Neural crest cell (in vitro differentiated cells): ENCODE measurements around the gene ARHGEF12. TPM values are rescaled to one million over a fixed set of nuclear protein-coding genes. Genes with fewer than 3 reads are reported as not detected.

Experiments used
- DNase-seq: peaks from one replicate; pipeline ENCODE4 v3.0.0; 2021; ENCODE audit warnings: low read depth, mixed read lengths, low spot score
- H3K27ac Mint-ChIP-seq: one replicate; pipeline ENCODE4 v1.8.0; 2021; ENCODE audit warnings: mild to moderate bottlenecking, mixed read lengths; ENCODE audit not compliant: unreplicated experiment
- H3K27me3 Mint-ChIP-seq: 2 replicates; pipeline ENCODE4 v1.8.0; 2021; ENCODE audit warnings: low read depth, mild to moderate bottlenecking, mixed read lengths
- H3K36me3 Mint-ChIP-seq: 2 replicates; pipeline ENCODE4 v1.8.0; 2021; ENCODE audit warnings: low read depth, mild to moderate bottlenecking, mixed read lengths
- H3K4me1 Mint-ChIP-seq: 2 replicates; pipeline ENCODE4 v1.8.0; 2021; ENCODE audit warnings: mixed read lengths
- H3K4me3 Mint-ChIP-seq: one replicate; pipeline ENCODE4 v1.8.0; 2021; ENCODE audit warnings: mild to moderate bottlenecking, mixed read lengths
- H3K9me3 Mint-ChIP-seq: 2 replicates; pipeline ENCODE4 v1.8.0; 2021; ENCODE audit warnings: mixed read lengths
- total RNA-seq: library from RNA; stranded (reverse); gene quantifications from 2 replicates; pipeline ENCODE4 v1.2.1, GENCODE V29; 2021
- TF ChIP-seq, protein P1 (sequence below): fragments of 200-600 bp; sonication (generic); conservative IDR thresholded peaks from 2 replicates; pipeline ENCODE4 v1.5.0; 2021; ENCODE audit warnings: antibody characterized with exemption, mild to moderate bottlenecking

The ARHGEF12 gene
- total RNA-seq, 1 donor from 2014 or later, result 66.2 TPM

DNA sequence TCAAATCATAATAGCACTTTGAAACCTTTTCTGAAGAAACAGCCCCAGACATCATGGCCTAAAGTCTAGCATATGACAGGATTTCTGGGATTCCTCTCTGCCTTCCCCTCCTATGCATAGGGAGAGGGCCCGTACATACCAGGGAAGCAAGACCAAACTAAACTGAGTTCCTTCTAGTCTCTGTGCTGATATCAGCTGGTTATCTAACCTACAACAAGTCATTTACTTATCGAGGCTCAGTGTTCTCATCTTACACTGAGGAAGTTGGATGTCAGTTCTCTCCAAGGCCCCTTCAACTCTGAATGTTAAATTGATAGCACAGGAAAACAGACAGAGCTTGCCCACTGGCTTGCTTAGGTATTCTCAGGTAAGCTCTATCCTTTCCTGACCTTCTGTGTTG, 158.4 kb downstream of the ARHGEF12 start:
- no peak overlapping the region for H3K4me3 Mint-ChIP-seq
- DNase-seq, result no peak
- no peaks in the 10 kb centered on the region for H3K27me3 Mint-ChIP-seq
- no peaks in the 10 kb centered on the region for H3K9me3 Mint-ChIP-seq
- TF ChIP-seq, protein P1, sequence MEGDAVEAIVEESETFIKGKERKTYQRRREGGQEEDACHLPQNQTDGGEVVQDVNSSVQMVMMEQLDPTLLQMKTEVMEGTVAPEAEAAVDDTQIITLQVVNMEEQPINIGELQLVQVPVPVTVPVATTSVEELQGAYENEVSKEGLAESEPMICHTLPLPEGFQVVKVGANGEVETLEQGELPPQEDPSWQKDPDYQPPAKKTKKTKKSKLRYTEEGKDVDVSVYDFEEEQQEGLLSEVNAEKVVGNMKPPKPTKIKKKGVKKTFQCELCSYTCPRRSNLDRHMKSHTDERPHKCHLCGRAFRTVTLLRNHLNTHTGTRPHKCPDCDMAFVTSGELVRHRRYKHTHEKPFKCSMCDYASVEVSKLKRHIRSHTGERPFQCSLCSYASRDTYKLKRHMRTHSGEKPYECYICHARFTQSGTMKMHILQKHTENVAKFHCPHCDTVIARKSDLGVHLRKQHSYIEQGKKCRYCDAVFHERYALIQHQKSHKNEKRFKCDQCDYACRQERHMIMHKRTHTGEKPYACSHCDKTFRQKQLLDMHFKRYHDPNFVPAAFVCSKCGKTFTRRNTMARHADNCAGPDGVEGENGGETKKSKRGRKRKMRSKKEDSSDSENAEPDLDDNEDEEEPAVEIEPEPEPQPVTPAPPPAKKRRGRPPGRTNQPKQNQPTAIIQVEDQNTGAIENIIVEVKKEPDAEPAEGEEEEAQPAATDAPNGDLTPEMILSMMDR, result no peak
- H3K36me3 Mint-ChIP-seq, result no peaks in the 10 kb centered on the region
- no peaks in the 10 kb centered on the region for H3K4me1 Mint-ChIP-seq
- H3K27ac Mint-ChIP-seq, result no peak overlapping the region

DNA sequence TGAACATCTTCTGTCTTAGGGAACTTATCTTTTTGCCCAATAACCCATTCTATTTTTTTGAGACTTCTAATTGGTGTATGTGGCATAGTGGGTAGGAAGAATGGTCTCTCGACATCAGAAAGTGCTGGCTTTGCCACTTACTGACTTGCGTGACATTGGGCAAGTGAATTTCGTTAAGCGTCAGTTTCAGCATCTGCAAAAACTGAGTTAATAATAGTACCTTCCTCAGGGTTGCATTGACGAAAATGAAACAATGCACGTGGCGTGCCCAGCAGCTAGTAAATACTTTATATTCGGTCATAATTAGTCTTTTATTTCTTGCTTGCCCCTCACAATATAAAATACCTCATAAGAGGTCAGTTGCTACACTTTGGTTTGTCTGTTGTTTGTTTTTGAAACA, 162.9 kb downstream of the ARHGEF12 start:
- no peak for DNase-seq
- TF ChIP-seq, protein P1, result no peak
- no peaks in the 10 kb centered on the region for H3K9me3 Mint-ChIP-seq
- H3K4me1 Mint-ChIP-seq, result peaks cover 9% of the 10 kb centered on the region
- H3K36me3 Mint-ChIP-seq, result no peaks in the 10 kb centered on the region
- H3K27me3 Mint-ChIP-seq, result no peaks in the 10 kb centered on the region
- no peak overlapping the region for H3K4me3 Mint-ChIP-seq
- no peak overlapping the region for H3K27ac Mint-ChIP-seq

DNA sequence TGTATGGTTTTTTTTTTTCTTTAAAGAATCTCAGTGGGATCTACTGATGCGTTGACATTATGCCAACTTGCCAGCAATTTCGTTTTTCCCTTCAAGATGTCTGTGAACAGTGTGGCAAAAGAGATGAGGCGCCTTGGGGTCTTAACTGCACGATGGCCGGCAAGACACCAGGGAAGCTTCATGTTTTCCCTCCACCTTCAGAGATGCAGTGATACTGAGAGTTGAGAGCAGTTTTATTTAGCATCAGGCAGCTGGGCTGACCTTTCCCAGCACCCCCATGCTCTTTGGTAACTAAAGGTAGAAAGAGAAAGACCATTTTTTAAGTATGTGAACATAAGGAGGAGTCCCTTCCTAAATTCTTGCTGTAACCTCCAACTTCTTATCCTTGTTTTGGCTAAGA, 163.6 kb downstream of the ARHGEF12 start:
- H3K27me3 Mint-ChIP-seq, result no peaks in the 10 kb centered on the region
- H3K9me3 Mint-ChIP-seq, result no peaks in the 10 kb centered on the region
- no peaks in the 10 kb centered on the region for H3K36me3 Mint-ChIP-seq
- DNase-seq, result no peak
- H3K27ac Mint-ChIP-seq, result no peak overlapping the region
- no peak overlapping the region for H3K4me3 Mint-ChIP-seq
- peaks cover 12% of the 10 kb centered on the region for H3K4me1 Mint-ChIP-seq
- TF ChIP-seq, protein P1, result no peak

DNA sequence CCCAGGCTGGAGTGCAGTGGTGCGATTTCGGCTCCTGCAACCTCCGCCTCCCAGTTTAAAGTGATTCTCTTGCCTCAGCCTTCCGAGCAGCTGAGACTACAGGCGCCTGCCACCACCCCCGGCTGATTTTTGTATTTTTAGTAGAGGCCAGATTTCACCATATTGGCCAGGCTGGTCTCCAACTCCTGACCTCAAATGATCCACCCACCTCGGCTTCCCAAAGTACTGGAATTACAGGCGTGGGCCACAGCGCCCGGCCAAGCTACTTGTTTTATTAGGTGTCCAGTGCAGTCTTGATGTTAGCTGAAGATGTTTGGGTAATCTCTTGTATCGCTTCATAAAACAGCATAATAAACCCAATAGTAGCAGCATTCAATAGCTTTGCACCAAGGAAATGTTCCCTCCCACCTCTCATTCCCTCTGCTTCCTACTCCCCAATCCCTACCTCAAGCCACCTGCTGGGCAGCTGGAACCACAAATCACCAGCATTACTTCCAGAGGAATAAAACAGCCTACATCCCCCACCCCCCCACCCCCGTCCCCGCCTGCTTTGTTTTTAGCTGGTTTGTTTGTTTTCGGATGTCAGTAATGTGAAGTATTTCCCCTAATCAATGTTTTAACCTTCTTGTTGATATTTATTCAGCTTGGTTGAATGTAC, 164.3 kb downstream of the ARHGEF12 start:
- Mint-ChIP-seq H3K27ac (no peak overlapping the region), H3K4me1 (peaks cover 12% of the 10 kb centered on the region), H3K4me3 (no peak overlapping the region), H3K27me3 (peaks cover 5% of the 10 kb centered on the region), H3K36me3 (no peaks in the 10 kb centered on the region), H3K9me3 (no peaks in the 10 kb centered on the region)
- DNase-seq, result no peak
- TF ChIP-seq, protein P1, result no peak

DNA sequence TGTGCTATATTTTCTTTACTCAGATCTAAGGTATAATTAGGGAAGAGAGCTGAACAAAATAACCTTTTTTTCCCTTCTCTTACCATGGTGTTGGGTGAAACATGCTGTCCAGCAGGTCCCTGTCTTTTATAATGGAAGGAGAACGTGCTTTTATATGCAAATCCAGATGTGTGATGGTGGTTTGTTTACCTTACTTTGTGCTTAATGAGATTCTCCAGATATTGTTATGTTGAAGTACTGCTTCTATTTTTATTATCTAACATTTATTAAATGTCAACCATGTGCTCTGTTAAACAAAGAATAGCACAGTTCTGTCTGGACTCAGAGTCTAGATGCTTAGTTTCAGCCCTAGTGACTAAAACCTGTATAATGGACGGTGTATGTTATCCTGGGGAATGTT, 165.2 kb downstream of the ARHGEF12 start:
- TF ChIP-seq, protein P1, result no peak
- no peaks in the 10 kb centered on the region for H3K36me3 Mint-ChIP-seq
- no peak overlapping the region for H3K4me3 Mint-ChIP-seq
- no peaks in the 10 kb centered on the region for H3K9me3 Mint-ChIP-seq
- DNase-seq, result no peak
- peaks cover 11% of the 10 kb centered on the region for H3K27me3 Mint-ChIP-seq
- peaks cover 12% of the 10 kb centered on the region for H3K4me1 Mint-ChIP-seq
- no peak overlapping the region for H3K27ac Mint-ChIP-seq
